OCI-LY7 (cell line): Measurements from ENCODE around the gene NXPE2. TPM values are rescaled to one million over a fixed set of nuclear protein-coding genes. Genes with fewer than 3 reads are reported as not detected.

Experiments used
- BruUV-seq: library from RNA; stranded (reverse); fragments of 400-500 nt; replicated peaks from 2 replicates; lab custom pipeline; 2021; lab: Mats Ljungman, UMichigan
- CTCF ChIA-PET: fragments of 300-600 bp; sonication (Branson Sonifier 250); formaldehyde crosslinking; loops from one replicate; lab custom pipeline; 2022; ENCODE audit warnings: antibody characterized with exemption; ENCODE audit not compliant: unreplicated experiment; lab: Charles Lee
- POLR2A ChIA-PET: fragments of 300-600 bp; sonication (Branson Sonifier 250); formaldehyde crosslinking; loops from one replicate; lab custom pipeline; 2022; ENCODE audit warnings: antibody characterized with exemption; lab: Charles Lee
- DNase-seq: peaks from one replicate; pipeline ENCODE4 v3.0.0-alpha.2; 2015; ENCODE audit warnings: low spot score
- H2AFZ ChIP-seq: fragments of 200-600 bp; sonication (generic), shearing (Covaris generic); 2 replicates; pipeline ENCODE4 v1.6.1; 2014; ENCODE audit warnings: mild to moderate bottlenecking, antibody characterized with exemption, low read length, moderate library complexity
- H3K27ac ChIP-seq: fragments of 200-600 bp; sonication (generic); 2 replicates; pipeline ENCODE4 v1.5.1; 2014; ENCODE audit warnings: mixed run types, low read depth, mild to moderate bottlenecking, moderate library complexity, low read length, inconsistent platforms; ENCODE audit not compliant: poor library complexity, severe bottlenecking
- H3K36me3 ChIP-seq: fragments of 200-600 bp; sonication (generic); 2 replicates; pipeline ENCODE4 v1.6.1; 2014; ENCODE audit warnings: mild to moderate bottlenecking, antibody characterized with exemption, low read length, moderate library complexity, mixed read lengths; ENCODE audit not compliant: insufficient read depth
- H3K4me1 ChIP-seq: fragments of 200-600 bp; sonication (generic); 2 replicates; pipeline ENCODE4 v1.5.1; 2014; ENCODE audit warnings: mild to moderate bottlenecking, low read length; ENCODE audit not compliant: insufficient read depth, poor library complexity, severe bottlenecking
- H3K4me2 ChIP-seq: fragments of 200-600 bp; sonication (generic); 2 replicates; pipeline ENCODE4 v1.6.1; 2014; ENCODE audit warnings: mild to moderate bottlenecking, low read length
- H3K4me3 ChIP-seq: fragments of 200-600 bp; sonication (generic); 2 replicates; pipeline ENCODE4 v1.5.1; 2014; ENCODE audit warnings: mild to moderate bottlenecking, low read depth, low read length; ENCODE audit not compliant: poor library complexity, severe bottlenecking
- H3K79me2 ChIP-seq: fragments of 200-600 bp; sonication (generic); 2 replicates; pipeline ENCODE4 v1.6.1; 2016; ENCODE audit warnings: low read depth, mild to moderate bottlenecking, low read length, moderate library complexity, mixed read lengths; ENCODE audit not compliant: insufficient read depth
- H3K9me2 ChIP-seq: fragments of 200-600 bp; sonication (generic); 2 replicates; pipeline ENCODE4 v1.6.1; 2016; ENCODE audit warnings: mild to moderate bottlenecking, low read length, mixed read lengths; ENCODE audit not compliant: insufficient read depth
- H3K9me3 ChIP-seq: fragments of 200-600 bp; sonication (generic); 2 replicates; pipeline ENCODE4 v1.6.1; 2014; ENCODE audit warnings: mild to moderate bottlenecking, mixed run types, low read length, mixed read lengths
- H4K20me1 ChIP-seq: fragments of 200-600 bp; sonication (generic); 2 replicates; pipeline ENCODE4 v1.6.1; 2014; ENCODE audit warnings: mild to moderate bottlenecking, antibody characterized with exemption, low read length, moderate library complexity, mixed read lengths; ENCODE audit not compliant: insufficient read depth
- EZH2phosphoT487 ChIP-seq: fragments of 200-600 bp; sonication (generic); IDR thresholded peaks from 2 replicates; pipeline ENCODE4 v1.6.1; 2018; ENCODE audit warnings: low read depth, borderline replicate concordance, mild to moderate bottlenecking, mixed run types, antibody characterized with exemption, low read length, moderate library complexity, mixed read lengths
- intact Hi-C: fragments of 100-400 bp; cut with micrococcal nuclease; formaldehyde crosslinking; loops from one replicate; pipeline ENCODE4 v1.10.0; 2022; ENCODE audit not compliant: unreplicated experiment
- total RNA-seq, 2 experiments: library from RNA; depleted of rRNA in 1 of 2; stranded (reverse); fragments of >200 nt in 1 of 2; shearing (Covaris generic) in 1 of 2; gene quantifications; 2 replicates each; pipeline ENCODE4 v1.2.3, GENCODE V29; 2014 to 2022
- TF ChIP-seq, protein P1 (sequence below): fragments of 200-600 bp; sonication (generic); conservative IDR thresholded peaks from 2 replicates; pipeline ENCODE4 v1.5.1; 2014; ENCODE audit warnings: mild to moderate bottlenecking, antibody characterized with exemption, low read length, moderate library complexity, mixed read lengths

The NXPE2 gene
- total RNA-seq, 2 experiments from 2014 or later, result not detected

DNA sequence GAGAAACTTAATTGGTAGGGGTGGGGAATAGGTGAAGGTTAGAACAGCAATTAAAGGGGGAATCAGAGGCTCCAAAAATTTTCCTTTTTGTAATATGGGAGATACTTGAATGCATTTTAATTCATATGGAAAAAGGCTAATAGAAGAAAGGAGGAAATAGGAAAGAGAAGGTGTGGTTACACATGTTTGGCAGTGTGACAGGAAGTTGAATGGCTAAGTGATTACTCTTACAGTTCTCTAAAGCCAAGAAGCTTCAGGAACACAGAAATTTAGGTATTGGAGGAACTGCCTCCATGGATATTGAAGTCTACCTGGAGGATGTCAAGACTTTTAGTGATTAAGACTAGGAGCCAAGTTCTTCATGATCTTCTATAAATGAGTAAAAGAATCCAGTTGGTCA, 6.3 kb downstream of the NXPE2 start:
- H3K27ac ChIP-seq, result no peak overlapping the region
- H3K4me3 ChIP-seq, result no peak overlapping the region
- TF ChIP-seq, protein P1, sequence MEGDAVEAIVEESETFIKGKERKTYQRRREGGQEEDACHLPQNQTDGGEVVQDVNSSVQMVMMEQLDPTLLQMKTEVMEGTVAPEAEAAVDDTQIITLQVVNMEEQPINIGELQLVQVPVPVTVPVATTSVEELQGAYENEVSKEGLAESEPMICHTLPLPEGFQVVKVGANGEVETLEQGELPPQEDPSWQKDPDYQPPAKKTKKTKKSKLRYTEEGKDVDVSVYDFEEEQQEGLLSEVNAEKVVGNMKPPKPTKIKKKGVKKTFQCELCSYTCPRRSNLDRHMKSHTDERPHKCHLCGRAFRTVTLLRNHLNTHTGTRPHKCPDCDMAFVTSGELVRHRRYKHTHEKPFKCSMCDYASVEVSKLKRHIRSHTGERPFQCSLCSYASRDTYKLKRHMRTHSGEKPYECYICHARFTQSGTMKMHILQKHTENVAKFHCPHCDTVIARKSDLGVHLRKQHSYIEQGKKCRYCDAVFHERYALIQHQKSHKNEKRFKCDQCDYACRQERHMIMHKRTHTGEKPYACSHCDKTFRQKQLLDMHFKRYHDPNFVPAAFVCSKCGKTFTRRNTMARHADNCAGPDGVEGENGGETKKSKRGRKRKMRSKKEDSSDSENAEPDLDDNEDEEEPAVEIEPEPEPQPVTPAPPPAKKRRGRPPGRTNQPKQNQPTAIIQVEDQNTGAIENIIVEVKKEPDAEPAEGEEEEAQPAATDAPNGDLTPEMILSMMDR, result no peak
- no peak for TF ChIP-seq EZH2phosphoT487
- ChIA-PET POLR2A (interaction anchor here (1.0 kb wide), 1 partner anchor 594 kb away, joined by 4 read pairs; no protein-coding TSS in a partner anchor), CTCF (no interaction called here)
- H4K20me1 ChIP-seq, result no peaks in the 10 kb centered on the region
- H3K4me2 ChIP-seq, result no peak overlapping the region
- H2AFZ ChIP-seq, result no peak overlapping the region
- no peaks in the 10 kb centered on the region for H3K36me3 ChIP-seq
- intact Hi-C loops, result no loop called here
- H3K4me1 ChIP-seq, result no peaks in the 10 kb centered on the region
- 0 out of 2 replicates have a peak, but pooled peaks cover 6% of the 10 kb centered on the region for H3K9me3 ChIP-seq
- no peak for DNase-seq
- H3K79me2 ChIP-seq, result no peaks in the 10 kb centered on the region
- no peaks in the 10 kb centered on the region for H3K9me2 ChIP-seq
- BruUV-seq, result no TSS peak

DNA sequence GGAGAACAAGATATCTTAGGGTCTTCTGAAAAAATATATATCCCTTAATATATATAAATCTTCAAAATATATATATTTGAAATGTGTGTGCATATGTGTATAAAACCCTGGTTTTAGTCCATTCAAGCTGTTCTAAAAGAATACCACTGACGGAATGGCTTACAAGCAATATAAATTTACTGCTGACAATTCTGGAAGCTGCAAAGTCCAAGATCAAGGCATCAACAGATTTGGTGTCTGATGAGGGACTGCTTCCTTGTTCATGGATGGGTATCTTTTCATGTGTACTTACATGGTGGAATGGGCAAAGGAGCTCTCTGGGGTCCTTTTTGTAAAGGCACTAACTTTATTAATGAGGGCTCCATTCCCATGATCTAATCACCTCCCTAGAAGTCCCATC, 6.8 kb downstream of the NXPE2 start:
- TF ChIP-seq, protein P1, result no peak
- ChIA-PET CTCF (no interaction called here), POLR2A (no interaction called here)
- DNase-seq, result no peak
- BruUV-seq, result no TSS peak
- no peaks in the 10 kb centered on the region for H3K79me2 ChIP-seq
- H3K4me1 ChIP-seq, result no peaks in the 10 kb centered on the region
- no peak overlapping the region for H2AFZ ChIP-seq
- H3K4me2 ChIP-seq, result no peak overlapping the region
- no peaks in the 10 kb centered on the region for H3K36me3 ChIP-seq
- no peak overlapping the region for H3K4me3 ChIP-seq
- intact Hi-C loops, result no loop called here
- no peaks in the 10 kb centered on the region for H3K9me2 ChIP-seq
- no peaks in the 10 kb centered on the region for H4K20me1 ChIP-seq
- H3K9me3 ChIP-seq, result 0 out of 2 replicates have a peak, but pooled peaks cover 6% of the 10 kb centered on the region
- H3K27ac ChIP-seq, result no peak overlapping the region

- Histone ChIP-seq H4K20me1 (no peaks in the 10 kb centered on the region), H3K79me2 (no peaks in the 10 kb centered on the region), H3K4me3 (no peak overlapping the region), H3K27ac (no peak overlapping the region), H2AFZ (no peak overlapping the region), H3K9me2 (no peaks in the 10 kb centered on the region), H3K4me1 (no peaks in the 10 kb centered on the region), H3K4me2 (no peak overlapping the region), H3K9me3 (no peaks in the 10 kb centered on the region), H3K36me3 (no peaks in the 10 kb centered on the region)
- TF ChIP-seq EZH2phosphoT487, result no peak
- TF ChIP-seq, protein P1, result no peak
- no TSS peak for BruUV-seq
- no peak for DNase-seq
- ChIA-PET POLR2A (no interaction called here), CTCF (no interaction called here)
- intact Hi-C loops, result no loop called here
These were observed 27.1 kb downstream of the NXPE2 start for GRCh38 chr11:114705280-114706024.
